Endothelial cell of umbilical vein (primary cell): Measurements from ENCODE around the gene VWA8. TPM values are rescaled to one million over a fixed set of nuclear protein-coding genes. Genes with fewer than 3 reads are reported as not detected.

Experiments used
- BruUV-seq: library from RNA; stranded (reverse); fragments of 400-500 nt; replicated peaks from 2 replicates; lab custom pipeline; 2021; lab: Mats Ljungman, UMichigan
- CTCF ChIA-PET: fragments of 300-600, 350-600 bp; sonication (Branson Sonifier 250); formaldehyde crosslinking; loops from one replicate; lab custom pipeline; 2021; ENCODE audit warnings: antibody characterized with exemption, inconsistent platforms; lab: Charles Lee
- POLR2A ChIA-PET: fragments of 300-600, 350-600 bp; sonication (Branson Sonifier 250); formaldehyde crosslinking; loops from one replicate; lab custom pipeline; 2021; ENCODE audit warnings: antibody characterized with exemption, inconsistent platforms; lab: Charles Lee
- DNase-seq: peaks from one replicate; pipeline ENCODE4 v3.0.0-alpha.2; 2011; ENCODE audit warnings: low read depth, low spot score
- FAIRE-seq: peaks from 2 replicates; lab custom pipeline; 2011; peaks lifted over from hg19 to GRCh38; lab: Jason Lieb, UNC
- H2AFZ ChIP-seq: 2 replicates; pipeline ENCODE4 v1.6.0; 2012; ENCODE audit warnings: low read depth, low read length, control low read depth, inconsistent platforms
- H3K27ac ChIP-seq: 2 replicates; pipeline ENCODE4 v1.5.1; 2011; ENCODE audit warnings: low read depth, mild to moderate bottlenecking, control low read depth, low read length, moderate library complexity; ENCODE audit not compliant: insufficient read depth
- H3K27me3 ChIP-seq, 2 experiments: 2 replicates each; pipeline versions ENCODE4 v1.6.0 to v1.6.1; 2011; ENCODE audit warnings: low read length in 2 of 2, mixed read lengths in 1 of 2; ENCODE audit not compliant: control insufficient read depth in 2 of 2, insufficient read depth in 2 of 2
- H3K36me3 ChIP-seq, 2 experiments: 2 replicates in 1 of 2; 3 replicates in 1 of 2; pipeline ENCODE4 v1.5.1; 2011; ENCODE audit warnings: low read length in 2 of 2, mild to moderate bottlenecking in 1 of 2, moderate library complexity in 1 of 2; ENCODE audit not compliant: control insufficient read depth in 2 of 2, insufficient read depth in 2 of 2; ENCODE audit errors: extremely low read depth in 1 of 2
- H3K4me1 ChIP-seq: 3 replicates; pipeline ENCODE4 v1.5.1; 2011; ENCODE audit warnings: mild to moderate bottlenecking, low read length; ENCODE audit not compliant: control insufficient read depth, insufficient read depth; ENCODE audit errors: extremely low read depth
- H3K4me2 ChIP-seq: 2 replicates; pipeline ENCODE4 v1.6.1; 2011; ENCODE audit warnings: low read length, control low read depth, mixed read lengths; ENCODE audit not compliant: insufficient read depth
- H3K4me3 ChIP-seq, 3 experiments: fragments of 200-600 bp in 1 of 3; sonication (generic), shearing (Covaris generic) in 1 of 3; replicated peaks in 1 of 3; 2 replicates each; pipeline ENCODE4 v1.5.1; 2011 to 2016; ENCODE audit warnings: control low read depth in 3 of 3, low read length in 3 of 3, mild to moderate bottlenecking in 2 of 3, inconsistent platforms in 1 of 3, low read depth in 1 of 3, moderate library complexity in 1 of 3; ENCODE audit not compliant: insufficient read depth in 1 of 3
- H3K79me2 ChIP-seq: 2 replicates; pipeline ENCODE4 v1.6.0; 2012; ENCODE audit warnings: low read length, inconsistent platforms; ENCODE audit not compliant: control insufficient read depth, insufficient read depth
- H3K9ac ChIP-seq: replicated peaks from 2 replicates; pipeline ENCODE3; 2011; ENCODE audit warnings: low read length, control low read depth; ENCODE audit not compliant: insufficient read depth; ENCODE audit errors: extremely low read depth
- H3K9me1 ChIP-seq: replicated peaks from 3 replicates; pipeline ENCODE4 v1.6.0; 2011; ENCODE audit warnings: mild to moderate bottlenecking, low read length; ENCODE audit not compliant: control insufficient read depth, insufficient read depth; ENCODE audit errors: extremely low read depth
- H3K9me3 ChIP-seq: replicated peaks from 2 replicates; pipeline ENCODE4 v1.5.1; 2012; ENCODE audit warnings: low read length, inconsistent platforms; ENCODE audit not compliant: control insufficient read depth, insufficient read depth
- H4K20me1 ChIP-seq: replicated peaks from 2 replicates; pipeline ENCODE3; 2011; ENCODE audit warnings: mild to moderate bottlenecking, low read length; ENCODE audit not compliant: control insufficient read depth, insufficient read depth; ENCODE audit errors: extremely low read depth
- EZH2 ChIP-seq: IDR thresholded peaks from 2 replicates; pipeline ENCODE4 v1.6.1; 2012; ENCODE audit warnings: borderline replicate concordance, low read depth, mild to moderate bottlenecking, moderate library complexity, low read length, inconsistent platforms; ENCODE audit not compliant: severe bottlenecking
- FOS ChIP-seq: IDR thresholded peaks from 2 replicates; pipeline ENCODE4 v1.6.1; 2011; ENCODE audit warnings: mild to moderate bottlenecking, low read length, moderate library complexity, borderline replicate concordance; ENCODE audit not compliant: insufficient read depth
- GATA2 ChIP-seq: IDR thresholded peaks from 2 replicates; pipeline ENCODE4 v1.7.0; 2011; ENCODE audit warnings: low read depth, mild to moderate bottlenecking, moderate library complexity, mixed read lengths, low read length; ENCODE audit not compliant: insufficient read length, insufficient read depth
- JUN ChIP-seq: IDR thresholded peaks from 2 replicates; pipeline ENCODE4 v1.6.1; 2011; ENCODE audit warnings: borderline replicate concordance, low read depth; ENCODE audit not compliant: insufficient read length, insufficient read depth
- MAX ChIP-seq: IDR thresholded peaks from 2 replicates; pipeline ENCODE4 v1.6.1; 2011; ENCODE audit not compliant: insufficient read depth, insufficient read length
- MYC ChIP-seq: IDR thresholded peaks from one replicate; pipeline ENCODE4 v1.6.1; 2011; ENCODE audit warnings: mild to moderate bottlenecking, low read depth, low read length
- POLR2A ChIP-seq: IDR thresholded peaks from 2 replicates; pipeline ENCODE4 v1.6.1; 2012; ENCODE audit warnings: low read depth, mild to moderate bottlenecking, control low read depth, low read length
- POLR2AphosphoS5 ChIP-seq: IDR thresholded peaks from 2 replicates; pipeline ENCODE4 v1.6.1; 2012; ENCODE audit warnings: low read depth, mild to moderate bottlenecking, control low read depth, low read length, moderate library complexity; ENCODE audit not compliant: insufficient read depth
- dilution Hi-C: fragments of 300-500 bp; cut with MboI; formaldehyde crosslinking; loops from one replicate; pipeline ENCODE4 v1.15.0; 2019; ENCODE audit warnings: low sequenced_read_pairs; ENCODE audit not compliant: extremely low pct_ligation_motif_present
- intact Hi-C: fragments of 100-400 bp; cut with micrococcal nuclease; formaldehyde crosslinking; loops from one replicate; pipeline ENCODE4 v1.10.0; 2022
- polyA plus RNA-seq, 4 experiments: library from polyadenylated mRNA; depleted of rRNA in 3 of 4; stranded (reverse) in 3 of 4; unstranded in 1 of 4; fragments of >200 nt; gene quantifications; 2 replicates each; pipeline versions ENCODE4 v1.2.1 to v1.2.3, GENCODE V29; 2011 to 2012; ENCODE audit warnings: missing spikeins in 1 of 4
- total RNA-seq: library from RNA; stranded (reverse); gene quantifications from 2 replicates; pipeline ENCODE4 v1.2.3, GENCODE V29; 2021
- TF ChIP-seq, protein P1 (sequence below), 2 donors: IDR thresholded peaks; 1 replicate in 1 of 2; 2 replicates in 1 of 2; pipeline ENCODE4 v1.5.1; 2011; ENCODE audit warnings: low read length in 2 of 2, mild to moderate bottlenecking in 2 of 2, moderate library complexity in 2 of 2, control low read depth in 1 of 2, inconsistent platforms in 1 of 2, low read depth in 1 of 2; ENCODE audit not compliant: insufficient read depth in 1 of 2; ENCODE audit errors: extremely low read depth in 1 of 2

Gene VWA8
- total and polyA plus RNA-seq, 2 donors (not counting 3 experiments of a cell fraction or from before 2014, with no cell fraction given): 2.9 to 11.3 TPM

DNA sequence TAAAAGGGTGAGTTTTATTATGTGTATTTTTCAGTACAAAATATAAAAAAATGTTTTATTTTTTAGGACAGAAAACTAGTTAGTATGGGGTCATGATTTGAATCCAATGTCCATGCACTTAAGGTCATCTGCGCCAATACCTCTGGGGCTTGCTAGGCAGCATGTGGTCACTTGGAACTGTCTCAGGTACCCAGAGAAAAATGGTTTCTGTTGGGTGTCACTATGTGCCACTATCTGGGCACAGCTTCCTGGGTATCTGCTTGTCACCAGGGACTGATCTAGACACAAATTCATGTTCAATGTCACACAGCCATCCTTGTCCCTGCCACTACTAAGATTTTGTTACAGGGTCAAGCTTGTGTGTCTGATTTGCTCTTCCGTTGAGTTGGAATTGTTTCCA, 403.2 kb downstream of the VWA8 start:
- no peak overlapping the region for H3K4me3 ChIP-seq
- no peak overlapping the region for H3K4me2 ChIP-seq
- intact Hi-C loops (no loop called here), dilution Hi-C loops (no loop called here)
- H3K27ac ChIP-seq: no peak overlapping the region
- POLR2A ChIA-PET: no interaction called here
- no peaks in the 10 kb centered on the region for H3K9me1 ChIP-seq
- no peak overlapping the region for H2AFZ ChIP-seq
- no peaks in the 10 kb centered on the region for H4K20me1 ChIP-seq
- CTCF ChIA-PET: no interaction called here
- no peaks in the 10 kb centered on the region for H3K9me3 ChIP-seq
- TF ChIP-seq JUN (no peak), POLR2A (no peak), POLR2AphosphoS5 (no peak), FOS (no peak), GATA2 (no peak), EZH2 (no peak), MAX (no peak), MYC (no peak)
- TF ChIP-seq, protein P1, sequence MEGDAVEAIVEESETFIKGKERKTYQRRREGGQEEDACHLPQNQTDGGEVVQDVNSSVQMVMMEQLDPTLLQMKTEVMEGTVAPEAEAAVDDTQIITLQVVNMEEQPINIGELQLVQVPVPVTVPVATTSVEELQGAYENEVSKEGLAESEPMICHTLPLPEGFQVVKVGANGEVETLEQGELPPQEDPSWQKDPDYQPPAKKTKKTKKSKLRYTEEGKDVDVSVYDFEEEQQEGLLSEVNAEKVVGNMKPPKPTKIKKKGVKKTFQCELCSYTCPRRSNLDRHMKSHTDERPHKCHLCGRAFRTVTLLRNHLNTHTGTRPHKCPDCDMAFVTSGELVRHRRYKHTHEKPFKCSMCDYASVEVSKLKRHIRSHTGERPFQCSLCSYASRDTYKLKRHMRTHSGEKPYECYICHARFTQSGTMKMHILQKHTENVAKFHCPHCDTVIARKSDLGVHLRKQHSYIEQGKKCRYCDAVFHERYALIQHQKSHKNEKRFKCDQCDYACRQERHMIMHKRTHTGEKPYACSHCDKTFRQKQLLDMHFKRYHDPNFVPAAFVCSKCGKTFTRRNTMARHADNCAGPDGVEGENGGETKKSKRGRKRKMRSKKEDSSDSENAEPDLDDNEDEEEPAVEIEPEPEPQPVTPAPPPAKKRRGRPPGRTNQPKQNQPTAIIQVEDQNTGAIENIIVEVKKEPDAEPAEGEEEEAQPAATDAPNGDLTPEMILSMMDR (IDR thresholded peaks at IDR 0.05; ENCODE audit: extremely low read depth in 1 of 2, insufficient read depth in 1 of 2, low read depth in 1 of 2, low read length in 2 of 2): no peak
- no peaks in the 10 kb centered on the region for H3K4me1 ChIP-seq
- no peak for FAIRE-seq
- DNase-seq: no peak
- no peak overlapping the region for H3K9ac ChIP-seq
- H3K79me2 ChIP-seq: no peaks in the 10 kb centered on the region
- peaks cover 0 to 2% of the 10 kb centered on the region in 2 experiments for H3K27me3 ChIP-seq
- H3K36me3 ChIP-seq: no peaks in the 10 kb centered on the region
- BruUV-seq: no TSS peak
